Mammary epithelial cell (primary cell): Measurements from ENCODE around the gene THADA.

Experiments used
- CTCF ChIP-seq, 2 donors: IDR thresholded peaks in 1 of 2; conservative IDR thresholded peaks in 1 of 2; 2 replicates each; pipeline ENCODE4 v1.5.1; 2011 to 2012; ENCODE audit warnings: inconsistent platforms in 2 of 2, low read length in 2 of 2, mild to moderate bottlenecking in 2 of 2, control low read depth in 1 of 2, low read depth in 1 of 2; ENCODE audit not compliant: insufficient read depth in 1 of 2; ENCODE audit errors: extremely low read depth in 1 of 2
- EZH2 ChIP-seq: IDR thresholded peaks from 2 replicates; pipeline ENCODE4 v1.6.1; 2012; ENCODE audit warnings: low read length, inconsistent platforms, borderline replicate concordance

DNA sequence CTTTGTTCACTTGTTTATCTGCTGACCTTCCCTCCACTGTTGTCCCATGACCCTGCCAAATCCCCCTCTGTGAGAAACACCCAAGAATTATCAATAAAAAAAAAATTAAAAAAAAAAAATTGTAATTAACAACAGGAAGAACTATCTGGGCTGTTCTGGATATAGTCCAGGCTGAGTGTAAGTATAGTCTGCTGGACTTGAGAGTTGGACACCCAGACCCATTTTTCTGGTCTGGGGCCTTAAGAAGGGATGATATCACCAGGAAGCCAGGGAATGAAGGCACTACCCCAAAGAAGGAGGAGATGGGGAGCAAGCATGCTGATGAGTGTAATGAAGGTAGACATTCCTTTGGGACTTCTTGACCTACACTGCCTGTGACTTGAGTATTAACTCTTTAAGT lies 297.3 kb downstream of the THADA start:
- TF ChIP-seq CTCF (conservative IDR thresholded peaks at IDR 0.05 in 1 of 2, IDR thresholded peaks at IDR 0.05 in 1 of 2; ENCODE audit: extremely low read depth in 1 of 2, insufficient read depth in 1 of 2, low read depth in 1 of 2, low read length in 2 of 2) (no peak), EZH2 (no peak)
